RWPE2 (cell line): Measurements from ENCODE around the gene PNPLA6.
"Not testable (repeated sequence)": the region's sequence is repeated elsewhere in the genome, so short reads cannot be mapped to it uniquely, and the experiment has no call there.

Source experiments
- ATAC-seq: fragments of 200-7000 bp; cut with Tn5 transposase; 3 replicates; pipeline ENCODE4 v1.9.1; 2021; ENCODE audit warnings: low read depth
- DNase-seq: peaks from one replicate; pipeline ENCODE4 v3.0.0-alpha.2; 2020; ENCODE audit warnings: low spot score
- H3K27ac ChIP-seq: fragments of 450-650 bp; 2 replicates; pipeline ENCODE4 v1.5.1; 2017; ENCODE audit warnings: mild to moderate bottlenecking; ENCODE audit not compliant: poor library complexity, severe bottlenecking
- H3K27me3 ChIP-seq: fragments of 250-450 bp; sonication (Bioruptor Pico); 2 replicates; pipeline ENCODE4 v1.5.1; 2021; ENCODE audit warnings: mild to moderate bottlenecking, moderate library complexity; ENCODE audit not compliant: insufficient read depth, poor library complexity, severe bottlenecking
- H3K36me3 ChIP-seq: fragments of 250-450 bp; sonication (Bioruptor Pico); 2 replicates; pipeline ENCODE4 v1.5.1; 2020; ENCODE audit warnings: low read depth, mild to moderate bottlenecking, moderate library complexity
- H3K4me1 ChIP-seq: fragments of 250-450 bp; sonication (Bioruptor Pico); 2 replicates; pipeline ENCODE4 v1.5.1; 2021; ENCODE audit warnings: mild to moderate bottlenecking, moderate library complexity; ENCODE audit not compliant: insufficient read depth, poor library complexity, severe bottlenecking
- H3K4me3 ChIP-seq: fragments of 250-450 bp; sonication (Bioruptor Pico); 2 replicates; pipeline ENCODE4 v1.5.1; 2021; ENCODE audit warnings: mild to moderate bottlenecking, moderate library complexity; ENCODE audit not compliant: severe bottlenecking
- H3K9me3 ChIP-seq: fragments of 250-450 bp; sonication (Bioruptor Pico); 2 replicates; pipeline ENCODE4 v1.5.1; 2021; ENCODE audit warnings: mild to moderate bottlenecking, moderate library complexity; ENCODE audit not compliant: severe bottlenecking
- CTCF ChIP-seq: fragments of 450-650 bp; IDR thresholded peaks from one replicate; pipeline ENCODE4 v1.5.1; 2017; ENCODE audit warnings: mild to moderate bottlenecking, moderate library complexity; ENCODE audit not compliant: poor library complexity, severe bottlenecking

The PNPLA6 gene

GRCh38 chr19:7562646-7563393 is 27.3 kb downstream of the PNPLA6 start:
- no peak for ATAC-seq
- no peaks in the 10 kb centered on the region for H3K9me3 ChIP-seq
- H3K4me3 ChIP-seq, result no peak overlapping the region
- no peak for DNase-seq
- no peak for TF ChIP-seq CTCF
- no peaks in the 10 kb centered on the region for H3K4me1 ChIP-seq
- H3K27ac ChIP-seq, result no peak overlapping the region
- no peaks in the 10 kb centered on the region for H3K27me3 ChIP-seq
- H3K36me3 ChIP-seq, result peaks cover 3% of the 10 kb centered on the region

GRCh38 chr19:7564866-7565265 is 29.3 kb downstream of the PNPLA6 start:
- Histone ChIP-seq H3K36me3 (no peaks in the 10 kb centered on the region), H3K27me3 (no peaks in the 10 kb centered on the region), H3K27ac (no peak overlapping the region), H3K4me1 (no peaks in the 10 kb centered on the region), H3K9me3 (no peaks in the 10 kb centered on the region), H3K4me3 (no peak overlapping the region)
- no peak for TF ChIP-seq CTCF
- ATAC-seq (no peak), DNase-seq (no peak)

DNA sequence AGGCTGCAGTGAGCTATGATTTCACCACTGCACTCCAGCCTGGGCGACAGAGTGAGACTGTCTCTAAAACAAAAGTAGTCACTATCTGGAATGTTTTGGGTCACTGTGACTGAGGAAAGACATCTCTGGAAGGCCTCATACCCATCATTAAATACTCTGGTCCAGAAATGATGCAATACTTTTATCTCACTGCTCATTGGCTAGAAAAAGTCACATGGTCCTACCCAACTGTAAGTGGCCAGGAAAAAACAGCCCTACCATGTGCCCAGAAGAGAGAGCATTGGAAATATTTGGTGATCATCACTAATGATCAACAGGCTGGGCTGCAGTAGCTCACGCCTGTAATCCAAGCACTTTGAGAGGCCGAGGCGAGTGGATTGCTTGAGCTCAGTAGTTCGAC is 29.8 kb downstream of the PNPLA6 start:
- Histone ChIP-seq H3K27ac (no peak overlapping the region), H3K4me1 (no peaks in the 10 kb centered on the region), H3K27me3 (no peaks in the 10 kb centered on the region), H3K36me3 (no peaks in the 10 kb centered on the region), H3K4me3 (no peak overlapping the region), H3K9me3 (no peaks in the 10 kb centered on the region)
- TF ChIP-seq CTCF, result no peak
- ATAC-seq (no peak), DNase-seq (no peak)

GRCh38 chr19:7570761-7571160 is 35.2 kb downstream of the PNPLA6 start:
- H3K27ac ChIP-seq, result no peak overlapping the region
- no peaks in the 10 kb centered on the region for H3K27me3 ChIP-seq
- no peaks in the 10 kb centered on the region for H3K36me3 ChIP-seq
- ATAC-seq (0 out of 3 replicates have a peak, but pooled peaks have one; percentile 33), DNase-seq (no peak)
- H3K9me3 ChIP-seq, result no peaks in the 10 kb centered on the region
- no peak overlapping the region for H3K4me3 ChIP-seq
- no peak for TF ChIP-seq CTCF
- peaks cover 5% of the 10 kb centered on the region for H3K4me1 ChIP-seq

GRCh38 chr19:7575434-7576040 is 40.0 kb downstream of the PNPLA6 start:
- no peaks in the 10 kb centered on the region for H3K36me3 ChIP-seq
- no peaks in the 10 kb centered on the region for H3K9me3 ChIP-seq
- H3K4me3 ChIP-seq, result no peak overlapping the region
- DNase-seq (no peak), ATAC-seq (no peak)
- H3K4me1 ChIP-seq, result peaks cover 5% of the 10 kb centered on the region
- TF ChIP-seq CTCF, result no peak
- H3K27ac ChIP-seq, result no peak overlapping the region
- no peaks in the 10 kb centered on the region for H3K27me3 ChIP-seq

DNA sequence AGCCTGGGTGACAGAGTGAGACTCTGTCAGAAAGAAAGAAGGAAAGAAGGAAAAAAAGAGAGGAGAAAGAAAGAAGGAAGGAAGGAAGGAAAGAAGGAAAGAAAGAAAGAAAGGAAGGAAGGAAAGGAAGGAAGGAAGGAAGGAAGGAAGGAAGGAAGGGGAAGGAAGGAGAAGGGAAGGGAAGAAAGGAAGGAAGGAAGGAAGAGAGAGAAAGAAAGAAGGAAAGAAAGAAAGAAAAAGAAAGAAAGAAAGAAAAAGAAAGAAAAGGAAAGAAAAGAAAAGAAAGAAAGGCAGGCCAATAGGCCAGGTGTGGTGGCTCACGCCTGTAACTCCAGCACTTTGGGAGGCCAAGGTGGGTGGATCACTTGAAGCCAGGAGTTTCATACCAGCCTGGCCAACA is 41.9 kb downstream of the PNPLA6 start:
- not testable (repeated sequence) for H3K9me3 ChIP-seq, DNase-seq, H3K36me3 ChIP-seq, H3K4me3 ChIP-seq, H3K27ac ChIP-seq, ATAC-seq, H3K27me3 ChIP-seq, H3K4me1 ChIP-seq
